Stimulated activated CD8-positive, alpha-beta memory T cell treated with anti-CD3 and anti-CD28 coated beads, Interleukin-4, amount 100 ng/mL, for 1 hour (primary cell): ENCODE results near the gene BCL11B.
"Not testable (repeated sequence)": the region's sequence is repeated elsewhere in the genome, so short reads cannot be mapped to it uniquely, and the experiment has no call there.

Source experiments
- DNase-seq, 2 donors: peaks; one replicate each; pipeline ENCODE4 v3.0.0-alpha.2; 2020; ENCODE audit warnings: low read depth in 2 of 2, low spot score in 1 of 2

Gene BCL11B

DNA sequence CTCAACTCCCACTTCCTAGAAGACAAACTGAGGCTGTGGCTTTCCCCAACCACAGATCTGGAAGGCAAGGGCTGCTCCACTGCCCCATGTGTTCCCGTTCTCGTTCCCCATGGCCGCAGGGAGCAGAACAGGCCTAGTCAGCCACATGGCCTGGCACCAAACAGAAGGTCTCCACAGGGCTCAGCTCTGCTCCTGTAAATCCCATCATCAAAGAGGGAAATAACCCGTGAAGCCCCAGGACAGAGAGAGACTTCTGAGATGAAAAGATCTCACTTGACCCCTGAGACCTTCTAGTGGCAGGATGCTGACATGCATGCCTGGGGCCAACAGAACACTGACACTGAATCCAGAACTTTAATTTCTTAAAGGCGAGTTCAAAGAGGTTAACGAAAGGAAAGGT, 68.9 kb downstream of the BCL11B start:
- no peak for DNase-seq

DNA sequence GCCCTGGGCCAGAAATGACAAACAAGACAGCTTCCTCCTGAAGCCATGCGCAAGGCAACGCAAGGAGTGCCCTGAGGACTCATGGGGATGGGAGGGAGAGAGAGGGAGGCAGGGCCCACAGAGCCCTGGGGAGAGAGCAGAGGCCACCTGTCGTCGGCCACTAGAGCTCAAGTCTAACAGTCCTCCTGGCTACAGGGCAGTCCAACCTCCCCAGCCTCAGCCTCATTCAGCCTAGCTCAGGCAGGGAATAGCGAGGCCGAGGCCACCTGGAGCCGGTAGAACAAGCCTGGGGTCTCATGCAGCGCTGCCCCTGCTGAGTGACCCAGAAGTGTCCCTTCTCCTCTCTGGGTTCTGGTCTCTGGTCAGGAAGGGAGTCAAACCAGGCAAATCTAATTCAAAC, 69.5 kb downstream of the BCL11B start:
- no peak for DNase-seq

DNA sequence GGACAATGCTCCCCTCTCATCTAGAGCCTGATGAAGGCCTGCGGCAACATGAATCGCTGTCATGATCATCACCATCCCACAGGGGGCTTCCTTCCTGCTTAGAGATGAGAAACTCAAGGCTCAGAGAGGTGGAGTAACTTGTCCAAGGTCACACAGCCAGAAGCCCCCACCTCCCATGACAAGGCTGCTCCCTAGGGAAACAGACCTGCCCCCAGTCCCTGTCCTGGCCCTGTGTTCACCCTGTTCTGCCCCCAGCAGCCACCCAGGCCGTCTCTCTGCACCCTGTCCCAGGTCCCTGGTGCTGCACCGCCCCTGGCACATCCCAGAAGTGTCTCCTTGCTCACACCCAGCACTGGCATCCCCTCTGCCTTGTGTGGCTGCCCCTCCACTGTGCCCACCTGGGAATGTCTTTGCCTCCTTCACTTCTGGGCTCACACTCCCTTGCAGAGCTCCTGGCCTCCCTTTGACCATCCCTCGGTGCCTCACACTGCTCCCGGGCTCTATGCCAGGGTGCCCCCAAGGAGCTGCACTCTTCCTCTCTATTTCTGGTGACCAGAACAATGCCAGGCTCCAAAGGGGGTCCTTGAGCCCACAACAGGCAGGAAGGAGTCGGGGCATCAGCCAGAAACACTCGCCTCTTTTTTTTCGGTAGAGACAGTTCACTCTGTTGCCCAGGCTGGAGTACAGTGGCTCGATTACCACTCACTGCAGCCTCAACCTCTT, 70.5 kb downstream of the BCL11B start:
- no peak for DNase-seq

DNA sequence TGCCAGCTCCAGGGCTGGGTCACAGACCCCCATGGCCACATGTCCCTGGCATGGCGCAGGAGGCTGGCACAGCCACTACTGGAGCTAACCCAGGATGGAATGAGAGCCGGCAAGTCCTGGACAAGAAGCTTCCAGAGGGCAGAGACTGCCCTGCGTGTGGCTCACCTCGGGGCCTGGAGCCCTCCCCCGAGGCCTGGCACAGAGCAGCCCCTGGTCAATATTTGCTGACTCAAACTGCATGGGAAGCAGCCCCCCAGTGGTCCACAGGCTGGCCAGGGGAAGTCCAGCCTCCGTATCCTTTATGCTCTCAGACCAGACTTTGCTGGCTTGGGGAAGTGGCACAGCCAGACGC, 71.4 kb downstream of the BCL11B start:
- DNase-seq, result no peak

DNA sequence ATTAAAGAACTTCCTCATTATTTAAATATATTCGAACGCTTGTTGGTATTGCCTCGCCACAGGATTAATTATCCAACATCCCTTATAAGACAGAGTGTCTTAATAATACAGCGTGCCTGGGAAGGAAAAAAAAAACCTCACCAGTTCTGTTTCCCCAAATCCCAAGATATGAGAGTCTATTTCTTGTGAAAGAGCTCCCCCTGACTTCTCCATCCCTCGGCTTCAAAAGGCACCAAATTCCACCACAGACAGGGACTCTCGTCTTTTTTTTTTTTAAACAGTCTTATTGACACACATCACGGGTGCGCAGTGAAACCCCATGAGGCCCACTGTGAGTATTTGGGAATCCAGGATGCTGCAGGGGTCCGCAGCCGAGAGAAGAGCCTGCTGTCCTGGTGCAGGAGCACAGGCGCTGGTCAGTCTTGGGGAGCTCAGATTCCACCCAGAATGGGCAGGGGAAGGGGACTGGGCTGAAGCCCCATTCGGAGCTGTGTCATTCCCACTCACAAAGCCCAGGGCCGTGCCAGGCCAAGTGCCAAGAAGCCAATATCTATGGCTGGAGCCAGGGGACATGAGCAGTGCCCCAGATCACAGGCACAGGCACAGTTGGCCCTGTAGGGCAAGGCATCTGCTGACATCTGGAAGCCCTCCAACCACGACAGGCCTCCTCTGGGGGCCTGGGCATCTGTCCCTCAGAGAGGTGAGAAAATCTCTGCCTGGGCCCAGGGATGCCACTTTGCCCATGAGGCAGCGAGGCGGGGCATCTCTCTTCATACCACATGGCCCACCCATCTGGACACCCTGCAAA, 71.9 kb downstream of the BCL11B start:
- no peak for DNase-seq

DNA sequence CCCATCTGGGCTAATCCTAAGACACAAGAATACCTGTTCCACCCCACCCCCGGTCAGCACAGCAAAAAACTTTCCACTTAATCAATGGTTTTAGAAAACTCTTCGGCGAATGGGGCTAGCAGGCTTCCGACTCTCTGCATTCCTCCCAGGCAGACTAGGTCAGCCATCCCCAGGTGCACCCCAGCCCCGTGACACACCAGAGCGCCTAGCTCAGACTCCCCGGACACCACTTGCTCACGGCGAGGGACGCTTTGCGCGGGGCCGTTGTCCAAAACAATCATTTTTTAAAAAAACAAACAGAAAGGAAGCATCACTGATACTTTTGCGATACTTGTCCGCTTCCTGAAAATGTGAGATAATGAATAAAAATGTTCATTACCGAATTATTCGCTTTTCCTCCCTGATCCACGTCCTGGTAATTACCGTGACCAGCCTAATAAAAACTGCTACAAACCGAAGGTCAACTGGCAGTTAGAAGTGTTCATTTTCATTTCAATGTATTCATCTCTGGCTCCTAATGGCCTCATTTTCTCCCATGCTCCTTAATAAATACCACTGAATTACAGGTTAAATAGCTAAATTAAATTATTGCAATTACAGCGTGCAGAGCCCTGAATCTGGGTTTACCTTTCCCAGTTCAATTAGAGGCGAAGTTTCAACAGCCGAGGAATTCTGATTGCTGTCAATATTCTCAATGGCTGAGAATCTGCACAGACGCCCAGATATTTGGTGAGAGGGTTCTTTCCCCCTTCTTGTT, 73.1 kb downstream of the BCL11B start:
- DNase-seq, result no peak

DNA sequence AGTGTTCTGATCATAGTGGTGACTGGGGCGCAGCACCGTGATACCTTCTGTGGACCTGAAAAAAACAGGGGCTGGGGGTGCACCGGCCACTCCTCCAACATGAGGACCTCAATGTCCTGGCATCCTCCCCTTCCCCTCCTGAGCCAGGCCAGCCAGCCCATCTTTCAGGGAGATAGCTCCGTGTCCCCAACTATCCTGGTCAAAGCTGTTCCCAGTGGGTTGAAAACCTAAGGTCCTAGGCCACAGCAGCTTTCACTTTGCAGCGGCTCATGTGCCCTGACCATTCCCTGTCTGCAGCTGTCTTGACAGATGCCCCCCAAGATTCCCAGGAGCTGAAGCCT, 75.7 kb downstream of the BCL11B start:
- DNase-seq, result no peak

DNA sequence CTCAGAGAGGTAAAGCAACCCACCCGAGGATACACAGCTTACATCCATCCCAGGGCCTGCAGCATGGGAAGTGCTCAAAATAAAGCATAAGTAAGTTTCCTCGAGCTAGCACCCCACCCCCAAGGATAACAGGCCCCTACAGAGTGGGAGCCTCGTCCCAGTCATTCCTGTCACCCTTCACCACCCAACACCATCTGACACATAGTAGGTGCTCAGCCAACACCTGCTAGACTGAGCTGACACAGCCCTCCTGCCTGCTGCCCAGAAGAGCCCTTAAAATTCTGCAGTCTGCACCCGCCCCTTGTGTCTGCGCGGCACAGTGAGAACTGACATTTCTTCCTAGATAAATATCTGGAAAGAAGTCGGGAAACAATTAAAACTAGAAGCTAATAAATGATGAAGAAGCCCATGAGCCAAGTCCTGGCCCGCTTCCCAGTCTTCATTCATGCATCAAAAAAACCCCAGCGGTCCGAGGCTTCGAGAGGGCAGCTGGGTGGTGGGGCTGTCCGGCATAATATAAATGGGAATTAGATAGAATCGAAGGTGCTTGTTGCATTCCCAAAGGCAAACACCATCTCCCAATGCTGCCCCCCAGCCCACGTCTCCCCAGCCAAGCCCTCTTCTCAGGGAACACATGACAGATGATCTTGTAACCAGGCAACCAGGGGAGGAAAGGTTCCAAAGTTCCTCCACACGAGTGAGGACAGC, 76.2 kb downstream of the BCL11B start:
- no peak for DNase-seq

DNA sequence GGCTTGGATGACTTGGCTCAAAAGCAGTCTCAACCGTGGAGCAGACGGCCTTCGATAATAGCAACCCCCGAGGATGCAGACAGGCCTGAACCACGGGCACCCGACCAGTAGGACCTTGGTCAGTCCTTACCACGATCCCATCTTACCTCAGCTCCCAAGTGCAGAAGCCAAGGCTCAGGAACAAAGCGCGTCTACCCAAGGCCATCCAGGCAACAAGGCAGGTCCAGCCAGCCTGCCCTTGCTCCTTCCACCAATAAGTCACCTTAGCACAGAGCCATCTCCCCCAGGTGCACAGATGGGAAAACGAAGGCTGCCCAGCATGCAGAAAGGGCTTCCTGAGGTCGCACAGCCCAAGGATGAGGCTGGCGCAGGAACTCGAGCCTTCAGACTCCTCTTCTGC, 77.3 kb downstream of the BCL11B start:
- DNase-seq, result no peak

DNA sequence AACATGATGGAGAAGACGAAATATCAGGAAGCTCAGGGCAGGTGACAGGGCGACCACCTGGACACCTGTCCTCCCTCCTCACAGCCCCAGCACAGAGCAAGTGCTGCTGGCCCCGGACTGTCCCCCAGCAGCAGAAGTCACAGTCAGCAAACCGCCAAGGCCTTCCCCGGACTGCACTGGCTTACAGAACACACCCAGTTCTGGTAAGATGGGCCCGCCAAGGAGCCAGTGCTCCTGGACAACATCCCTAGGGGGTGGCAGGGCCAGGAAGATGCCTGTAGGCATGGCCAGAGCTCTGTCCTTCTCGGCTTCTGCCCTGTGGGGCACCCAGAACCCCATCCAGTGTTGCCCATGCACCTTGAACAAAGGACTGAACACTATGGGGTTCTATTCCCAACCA, 77.9 kb downstream of the BCL11B start:
- DNase-seq, result no peak

DNA sequence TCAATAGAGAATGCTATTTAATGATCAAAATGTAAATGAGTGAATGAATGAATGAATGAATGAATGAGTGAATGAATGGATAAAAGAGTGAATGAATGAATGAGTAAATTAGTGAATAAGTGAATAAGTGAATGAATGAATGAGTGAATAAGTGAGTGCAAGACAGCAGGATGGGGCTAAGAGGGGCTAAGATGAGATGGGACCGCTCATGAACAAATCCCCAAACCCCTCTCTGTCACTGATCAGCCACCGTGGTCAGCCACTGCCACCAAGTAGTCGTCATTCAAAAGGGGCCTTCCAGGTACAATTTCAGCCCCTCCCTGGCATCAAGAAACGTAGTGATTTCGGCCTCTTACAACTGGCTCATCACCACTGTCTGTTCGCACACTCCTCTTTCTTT, 79.2 kb downstream of the BCL11B start:
- no peak for DNase-seq

DNA sequence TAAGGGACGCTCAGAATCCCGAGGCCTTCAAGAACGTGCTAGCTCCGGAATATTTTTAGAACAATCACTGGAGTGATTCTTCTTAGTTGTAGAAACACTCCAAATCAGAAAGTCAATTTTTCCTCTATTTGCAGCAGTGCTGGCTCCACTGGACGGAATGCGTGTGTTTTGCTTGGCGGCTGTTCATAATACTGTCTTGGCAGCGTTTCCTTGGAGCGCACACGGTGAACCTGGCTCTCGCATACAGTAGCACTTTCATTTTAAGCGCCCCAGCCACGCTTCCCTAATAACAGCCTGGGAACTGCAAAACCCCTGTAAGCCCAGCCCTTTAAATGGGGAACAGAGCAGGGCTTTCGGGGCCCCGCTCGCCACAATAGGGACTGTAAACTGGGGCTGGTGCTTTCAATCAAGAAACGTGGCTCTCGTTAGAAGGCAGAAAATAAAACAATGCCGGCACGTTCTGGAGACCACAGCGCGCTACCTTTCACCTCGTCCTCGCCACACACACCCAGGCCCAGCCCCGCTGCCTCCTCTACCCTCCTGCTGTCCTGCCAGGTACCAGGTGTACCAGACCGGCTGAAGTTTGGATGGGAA, 79.9 kb downstream of the BCL11B start:
- DNase-seq, result no peak

DNA sequence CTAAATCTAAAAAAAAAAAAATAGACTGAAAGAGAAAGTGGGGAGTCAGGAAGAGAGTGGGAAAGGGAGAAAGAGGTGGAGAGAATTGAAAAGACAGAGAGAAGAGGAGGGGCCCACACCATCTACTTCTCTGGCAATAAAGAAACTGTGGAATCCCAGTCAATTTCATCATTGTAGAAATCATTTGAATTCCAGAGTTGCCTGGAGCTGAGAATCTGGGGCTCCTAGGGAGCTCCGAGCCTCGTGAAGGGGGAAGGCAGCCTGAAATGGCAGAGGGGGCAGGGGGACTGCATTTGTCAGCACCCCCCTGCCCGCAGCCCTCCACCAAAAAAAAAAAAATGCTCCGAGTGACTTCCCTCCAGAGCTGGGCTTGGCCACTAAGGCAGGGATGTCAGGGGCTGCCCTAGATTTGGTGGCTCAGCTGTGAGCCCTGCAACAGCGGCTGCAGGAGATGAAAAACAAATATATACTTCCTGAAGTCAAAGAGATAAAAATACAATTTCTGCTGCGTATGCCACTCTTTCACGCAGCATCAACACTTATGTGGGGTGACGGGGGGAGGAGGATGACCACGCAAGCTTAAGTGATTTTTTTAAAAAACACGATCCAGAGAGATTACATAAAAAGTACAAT, 80.5 kb downstream of the BCL11B start:
- DNase-seq, result no peak

DNA sequence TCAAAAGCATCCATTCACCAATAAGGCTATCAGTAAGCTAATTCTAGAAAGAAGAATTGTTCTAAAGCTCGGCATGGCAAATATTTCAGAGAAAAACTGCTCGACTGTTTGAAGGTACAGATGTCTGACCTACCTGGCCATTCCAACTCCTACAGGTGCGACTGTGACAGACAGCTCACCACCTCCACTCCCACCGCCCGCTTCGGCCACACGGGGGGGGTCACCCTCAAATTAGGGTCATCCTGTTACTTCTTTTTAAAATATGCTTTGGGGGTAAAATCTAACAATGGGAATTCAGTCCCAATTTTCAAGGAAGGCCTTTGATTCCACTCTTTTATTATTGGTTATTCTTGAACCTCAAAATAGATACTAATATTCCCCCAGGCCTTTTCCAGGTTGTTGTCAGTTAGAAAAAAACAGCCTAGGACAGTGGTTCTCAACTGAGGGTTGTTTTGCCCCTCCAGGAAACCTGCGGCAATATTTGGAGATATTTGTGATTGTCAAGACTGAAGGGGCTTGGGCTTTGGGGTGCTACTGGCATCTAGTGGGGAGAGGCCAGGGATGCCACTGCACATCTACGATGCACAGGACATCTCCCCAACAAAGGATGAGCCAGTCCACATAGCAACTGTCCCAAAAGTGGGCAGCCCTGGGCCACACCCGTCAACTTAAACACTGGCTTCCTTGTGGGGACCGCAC, 81.2 kb downstream of the BCL11B start:
- DNase-seq, result no peak

DNA sequence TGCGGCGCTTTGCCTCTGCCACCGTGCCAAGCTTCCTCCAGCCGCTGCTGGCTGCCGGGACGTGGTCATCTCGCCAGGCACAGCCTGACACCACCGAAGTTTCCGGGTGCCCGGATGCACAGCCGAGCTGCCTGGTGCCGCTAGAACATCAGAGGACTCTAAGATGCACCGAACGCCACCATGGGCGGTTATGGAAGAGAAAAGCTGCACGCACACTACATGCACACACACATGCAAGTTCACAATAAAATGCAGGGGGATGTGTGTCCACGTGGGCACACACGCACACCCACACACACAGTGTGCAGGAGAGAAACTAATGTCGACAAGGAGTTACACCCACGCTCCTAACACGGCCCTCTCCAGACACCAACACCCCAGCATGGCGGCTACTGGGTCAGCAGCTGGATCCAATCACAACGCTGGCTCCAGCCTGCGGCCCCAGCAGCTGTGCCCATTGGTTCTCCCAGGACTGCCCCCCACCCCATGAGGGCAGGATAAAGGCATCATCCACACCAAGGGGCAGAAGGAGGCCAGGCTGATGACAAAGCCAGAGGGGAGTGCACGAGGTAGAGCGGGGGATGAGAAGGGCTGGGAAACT, 82.7 kb downstream of the BCL11B start:
- DNase-seq, result no peak

DNA sequence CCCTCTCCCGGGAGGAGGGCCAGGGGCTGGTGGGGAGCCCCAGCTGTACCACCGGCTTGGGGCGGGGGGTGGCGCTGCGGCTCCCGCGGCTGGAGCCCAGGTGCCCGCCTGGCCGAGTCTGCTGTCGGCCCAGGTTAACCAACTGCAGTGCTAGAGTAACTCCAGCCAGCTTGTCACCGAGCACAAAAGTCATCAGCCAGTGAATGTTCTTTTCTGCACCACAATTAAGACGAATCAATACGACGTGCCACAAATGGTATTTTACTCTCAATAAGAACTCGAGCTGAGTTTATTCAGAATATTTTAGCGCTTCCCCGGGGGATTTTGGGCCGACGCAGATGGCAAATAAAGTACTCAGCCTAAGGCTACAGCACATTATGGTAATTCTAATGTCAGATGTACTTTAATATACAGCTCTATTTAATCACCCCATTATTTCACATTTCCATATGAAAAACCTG, 83.2 kb downstream of the BCL11B start:
- no peak for DNase-seq

DNA sequence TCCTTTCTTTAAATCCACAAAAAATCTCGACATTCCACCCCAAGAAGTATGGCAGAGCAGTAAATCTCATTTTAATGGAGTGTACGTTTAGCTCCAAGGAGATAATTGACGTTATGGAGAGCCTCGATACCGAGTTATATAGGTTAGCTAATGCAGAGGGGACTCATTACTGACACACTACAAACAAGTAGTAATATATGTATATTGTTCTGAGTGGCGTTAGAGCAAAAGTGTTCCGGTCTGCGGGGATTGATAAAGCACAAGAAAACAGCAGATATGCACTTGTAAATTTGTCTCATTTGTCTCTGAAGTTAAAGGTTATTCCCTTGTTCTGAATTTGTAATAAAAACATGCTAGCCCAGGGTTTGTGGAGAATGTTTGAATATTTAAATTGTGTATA, 84.1 kb downstream of the BCL11B start:
- no peak for DNase-seq

DNA sequence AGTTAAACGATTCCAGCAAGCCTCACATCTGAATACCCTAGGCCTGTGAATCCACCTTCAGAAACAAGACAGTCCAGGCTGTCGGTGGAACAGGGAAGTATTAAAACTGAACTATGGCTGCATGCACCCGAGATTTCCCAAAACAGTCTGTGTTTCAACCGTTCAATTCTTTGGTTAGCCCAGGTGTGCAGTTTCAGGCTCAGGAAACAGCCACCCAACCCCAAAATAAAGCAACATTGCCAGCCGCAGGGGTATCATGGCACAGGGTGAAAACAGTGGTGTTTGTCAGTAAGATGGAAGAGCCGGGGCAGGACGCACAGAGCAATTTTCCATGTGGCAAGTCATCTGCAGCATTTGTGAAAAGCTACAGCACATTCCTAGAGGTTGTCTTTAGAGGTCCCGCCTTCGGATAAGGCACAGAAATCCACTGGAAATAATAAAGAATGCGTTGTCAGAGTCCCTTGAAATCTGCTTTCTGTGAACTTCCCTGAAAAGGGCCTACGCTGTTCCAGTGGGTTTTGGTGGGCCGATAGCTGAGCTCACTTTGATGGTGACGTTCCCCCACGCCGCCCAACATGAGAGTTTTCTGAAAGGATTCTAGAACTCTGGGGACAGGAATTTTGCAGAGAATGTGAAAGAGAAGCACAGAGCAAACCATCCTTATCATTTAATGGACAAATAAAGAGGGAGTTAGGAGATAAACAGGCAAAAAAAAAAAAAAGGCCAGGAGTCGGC, 84.9 kb downstream of the BCL11B start:
- DNase-seq, result no peak

DNA sequence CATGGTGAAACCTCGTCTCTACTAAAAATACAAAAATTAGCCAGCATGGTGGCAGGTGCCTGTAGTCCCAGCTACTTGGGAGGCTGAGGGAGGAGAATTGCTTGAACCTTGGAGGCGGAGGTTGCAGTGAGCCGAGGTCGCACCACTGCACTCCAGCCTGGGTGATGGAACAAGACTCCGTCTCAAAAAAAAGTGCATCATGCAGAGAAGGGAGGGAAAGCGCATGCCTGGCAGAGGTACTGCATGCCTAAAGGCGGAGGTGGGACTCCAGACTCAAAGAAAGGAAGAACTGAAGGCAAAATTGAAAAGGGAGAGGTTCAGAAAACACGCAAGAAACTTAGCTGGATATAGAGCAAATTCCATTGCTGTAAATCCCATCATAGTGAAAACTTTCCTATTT, 85.7 kb downstream of the BCL11B start:
- not testable (repeated sequence) for DNase-seq
